Upper lobe of left lung (tissue), 4 donors: Measurements from ENCODE around the gene DEXI.

Experiments used
- EP300 ChIP-seq, 4 donors: sonication (generic); formaldehyde crosslinking; IDR thresholded peaks; one replicate each; pipeline ENCODE4 v1.5.1; 2017; ENCODE audit warnings: antibody characterized with exemption in 4 of 4, control low read depth in 2 of 4
- POLR2A ChIP-seq, 4 donors: fragments of 450-650 bp; IDR thresholded peaks; one replicate each; pipeline ENCODE4 v1.5.1; 2016 to 2017; ENCODE audit warnings: antibody characterized with exemption in 4 of 4, mild to moderate bottlenecking in 2 of 4
- TF ChIP-seq, protein P1 (sequence below), 6 experiments: fragments of 450-650 bp in 4 of 6; fragments of 200-600 bp in 2 of 6; sonication (generic) in 2 of 6; IDR thresholded peaks; one replicate each; pipeline ENCODE4 v1.5.1; 2016 to 2019; ENCODE audit warnings: antibody characterized with exemption in 6 of 6

DNA sequence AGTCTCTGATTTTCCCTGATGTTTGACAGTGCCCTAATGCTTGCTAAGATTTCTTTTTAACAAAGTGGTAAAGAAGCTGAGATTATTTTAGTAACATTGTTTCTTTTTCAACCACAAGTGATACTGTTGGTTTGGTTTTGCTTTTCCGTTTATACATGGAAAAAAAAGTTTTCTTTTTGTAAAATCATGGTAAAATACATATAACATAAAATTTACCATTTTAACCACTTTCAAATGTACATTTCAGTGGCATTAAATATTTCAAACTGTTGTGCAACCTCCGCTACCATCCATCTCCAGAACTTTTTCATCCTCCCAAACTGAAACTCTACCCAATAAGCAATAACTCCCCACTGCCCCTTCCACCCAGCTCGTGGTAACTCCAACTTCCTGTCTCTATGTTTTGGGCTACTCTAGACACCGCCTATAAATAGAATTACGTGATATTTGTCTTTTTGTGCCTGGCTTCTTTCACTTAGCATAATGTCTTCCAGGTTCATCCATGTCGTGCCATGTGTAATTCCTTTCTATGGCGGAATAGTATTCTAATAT, 60.7 kb downstream of the DEXI start:
- TF ChIP-seq, protein P1, sequence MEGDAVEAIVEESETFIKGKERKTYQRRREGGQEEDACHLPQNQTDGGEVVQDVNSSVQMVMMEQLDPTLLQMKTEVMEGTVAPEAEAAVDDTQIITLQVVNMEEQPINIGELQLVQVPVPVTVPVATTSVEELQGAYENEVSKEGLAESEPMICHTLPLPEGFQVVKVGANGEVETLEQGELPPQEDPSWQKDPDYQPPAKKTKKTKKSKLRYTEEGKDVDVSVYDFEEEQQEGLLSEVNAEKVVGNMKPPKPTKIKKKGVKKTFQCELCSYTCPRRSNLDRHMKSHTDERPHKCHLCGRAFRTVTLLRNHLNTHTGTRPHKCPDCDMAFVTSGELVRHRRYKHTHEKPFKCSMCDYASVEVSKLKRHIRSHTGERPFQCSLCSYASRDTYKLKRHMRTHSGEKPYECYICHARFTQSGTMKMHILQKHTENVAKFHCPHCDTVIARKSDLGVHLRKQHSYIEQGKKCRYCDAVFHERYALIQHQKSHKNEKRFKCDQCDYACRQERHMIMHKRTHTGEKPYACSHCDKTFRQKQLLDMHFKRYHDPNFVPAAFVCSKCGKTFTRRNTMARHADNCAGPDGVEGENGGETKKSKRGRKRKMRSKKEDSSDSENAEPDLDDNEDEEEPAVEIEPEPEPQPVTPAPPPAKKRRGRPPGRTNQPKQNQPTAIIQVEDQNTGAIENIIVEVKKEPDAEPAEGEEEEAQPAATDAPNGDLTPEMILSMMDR (IDR thresholded peaks at IDR 0.05), result no peak
- TF ChIP-seq POLR2A (IDR thresholded peaks at IDR 0.05) (no peak), EP300 (IDR thresholded peaks at IDR 0.05) (no peak)
